ENCODE results near the gene CAPG. TPM values are rescaled to one million over a fixed set of nuclear protein-coding genes. Genes with fewer than 3 reads are reported as not detected.
A peak's percentile ranks its signal among the peaks of the same experiment; 100 is the strongest.

Gene CAPG
- total and polyA plus RNA-seq, 9 of the 15 experiments (the other 6 are each of a cell fraction or from before 2014, with no cell fraction given) = 10.6 to 90.4 (median 56.0) TPM

- peak in 1 of 2 experiments; percentile 23 for TF ChIP-seq AFF1 (IDR thresholded peaks at IDR 0.05; ENCODE audit: low read depth in 1 of 2, partially characterized antibody in 2 of 2)
- TF ChIP-seq E2F6 (IDR thresholded peaks at IDR 0.05; ENCODE audit: borderline replicate concordance in 1 of 2, extremely low read depth in 1 of 2, insufficient read depth in 1 of 2, insufficient read length in 1 of 2, low read depth in 1 of 2, low read length in 1 of 2, poor library complexity in 1 of 2, severe bottlenecking in 1 of 2) = peak; percentile 21 to 37
- peak; percentile 78; the same call in 1 of the 2 replicates for TF ChIP-seq ZNF592 (IDR thresholded peaks at IDR 0.05)
- peak; percentile 34; the same call in 1 of the 2 replicates for TF ChIP-seq ZBTB17 (CRISPR knock-in tag; IDR thresholded peaks at IDR 0.05)
- peak; percentile 68; the same call in 1 of the 2 replicates for TF ChIP-seq MAFK (IDR thresholded peaks at IDR 0.05; ENCODE audit: low read length)
- TF ChIP-seq VEZF1 (CRISPR knock-in tag; IDR thresholded peaks at IDR 0.05) = peak; percentile 51; the same call in 1 of the 2 replicates
- no peak for TF ChIP-seq CREBBP (IDR thresholded peaks at IDR 0.05; ENCODE audit: low read depth, low read length)
- peak in 1 of 2 experiments; percentile 23; a peak in 1 of 4 replicates for TF ChIP-seq SRF (CRISPR knock-in tag; IDR thresholded peaks at IDR 0.05)
- no peak for TF ChIP-seq ZNF512 (tag; IDR thresholded peaks at IDR 0.05)
- peak; percentile 48; the same call in 1 of the 2 replicates for TF ChIP-seq ARID1B (IDR thresholded peaks at IDR 0.05)
Observed at GRCh38 chr2:85414761-85415553, 4.8 kb upstream of the CAPG start (continued).
